ENCODE measurements around the gene TMEM272. TPM values are rescaled to one million over a fixed set of nuclear protein-coding genes. Genes with fewer than 3 reads are reported as not detected.

Gene TMEM272
- under 0.01 TPM in 1 of 2 replicates, not detected in the other for total RNA-seq

GRCh38 chr13:51844862-51845573, at the start of gene TMEM272:
TMEM272 (minus strand) TSS chr13:51845177; CDS start chr13:51838530, 6,647 bp downstream.

GRCh38 chr13:51861723-51862300, 16.8 kb upstream of the TMEM272 start, which contains the start of gene CCDC70:
CCDC70 (plus strand) TSS chr13:51861969; CDS start chr13:51865412, 3,443 bp downstream.

GRCh38 chr13:51803422-51804294, 41.3 kb downstream of the TMEM272 start, which contains the start of gene DHRS12:
DHRS12 (minus strand) TSS chr13:51804163; CDS start chr13:51799659, 4,504 bp downstream.

Other genes with a start within 250 kb of the TMEM272 start
- 3.0 and 3.4 TPM in 2 replicates for gene DHRS12, start 41.0 kb downstream of the TMEM272 start, total RNA-seq
- not detected in 2 replicates for gene CCDC70, start 16.8 kb upstream of the TMEM272 start, total RNA-seq
- gene ATP7B, start 166.3 kb upstream of the TMEM272 start, total RNA-seq = 3.1 and 7.0 TPM in 2 replicates
- 11.5 and 15.7 TPM in 2 replicates for gene ALG11, start 167.2 kb upstream of the TMEM272 start, total RNA-seq
- 10.2 and 10.8 TPM in 2 replicates for gene UTP14C, start 179.5 kb upstream of the TMEM272 start, total RNA-seq

Data from tracheal epithelial cell (primary cell).